HG02938 (cell line): ENCODE results near the gene AKT1S1.
A peak's percentile ranks its signal among the peaks of the same experiment; 100 is the strongest.

Source experiments
- ATAC-seq: cut with Tn5 transposase; IDR thresholded peaks from one replicate; pipeline ENCODE4 v1.9.1; 2021; ENCODE audit warnings: mild to moderate bottlenecking, moderate library complexity; ENCODE audit not compliant: unreplicated experiment

Gene AKT1S1

DNA sequence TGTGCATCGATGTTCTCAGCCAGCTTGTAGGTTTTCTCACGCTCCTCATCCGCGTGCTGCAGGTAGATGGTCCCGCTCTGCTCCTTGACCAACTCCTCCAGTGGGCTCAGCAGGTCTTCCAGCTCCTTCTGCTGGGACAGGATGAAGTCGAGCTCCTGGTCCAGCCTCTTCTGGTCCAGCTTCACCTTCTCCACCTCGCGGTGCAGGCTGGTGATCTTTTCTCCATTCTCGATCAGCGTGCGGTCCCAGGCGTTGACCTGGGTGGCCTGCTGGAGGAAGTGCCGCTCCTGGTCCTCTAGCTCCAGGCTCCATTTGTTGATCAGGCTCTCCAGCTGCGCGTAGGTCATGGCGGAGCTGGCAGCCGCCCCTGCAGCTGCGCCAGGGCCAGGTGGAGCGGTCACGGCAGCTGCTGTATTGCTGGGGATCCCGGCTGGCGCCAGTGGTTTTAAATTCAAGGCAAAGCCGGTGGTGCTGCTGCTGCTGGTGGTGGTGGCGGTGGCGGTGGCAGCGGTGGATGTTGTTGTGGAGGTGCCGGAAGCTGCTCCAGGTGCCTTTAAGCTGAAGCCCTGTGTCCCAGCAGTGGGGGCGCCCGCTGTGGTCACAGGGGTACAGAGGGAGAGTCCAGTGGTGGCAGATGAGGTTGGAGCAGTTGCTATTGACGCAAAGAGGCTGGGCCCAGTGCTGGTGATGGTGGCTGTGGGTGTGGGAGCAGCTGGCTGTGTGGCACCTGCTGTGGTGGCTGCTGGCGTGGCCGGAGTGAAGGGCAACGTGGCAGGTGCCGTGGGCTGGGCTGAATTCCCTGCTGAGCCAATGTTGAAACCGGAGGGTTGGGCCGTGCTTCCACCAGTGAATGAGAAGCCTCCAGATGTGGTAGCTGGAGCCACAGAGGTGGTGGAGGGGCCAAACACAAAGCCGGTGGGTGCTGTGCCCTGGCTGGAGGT lies 31.6 kb upstream of the AKT1S1 start:
- no peak for ATAC-seq

- no peak for ATAC-seq
These were observed 30.7 kb upstream of the AKT1S1 start for GRCh38 chr19:49907745-49908446.

- no peak for ATAC-seq
These were observed 29.9 kb upstream of the AKT1S1 start for GRCh38 chr19:49906879-49907564.

DNA sequence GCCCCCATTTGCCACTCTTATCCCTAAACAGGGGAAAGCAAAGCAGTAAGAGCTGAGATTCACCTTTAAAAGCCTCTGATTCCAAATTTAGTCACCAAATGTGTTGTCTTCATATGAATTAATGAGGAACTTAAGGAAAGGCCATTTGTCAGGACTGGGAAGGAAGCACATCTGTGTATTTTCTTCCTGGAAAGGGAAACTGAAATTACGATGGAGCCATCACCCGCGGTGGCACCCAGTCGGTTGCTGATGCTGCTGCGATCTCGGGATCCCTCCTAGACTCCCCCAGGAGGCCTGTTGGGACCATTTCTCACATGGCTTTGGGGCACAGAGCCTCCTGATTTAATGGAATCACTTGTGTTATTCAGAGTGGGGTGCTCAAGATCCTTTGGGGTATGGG lies 27.0 kb upstream of the AKT1S1 start:
- no peak for ATAC-seq

DNA sequence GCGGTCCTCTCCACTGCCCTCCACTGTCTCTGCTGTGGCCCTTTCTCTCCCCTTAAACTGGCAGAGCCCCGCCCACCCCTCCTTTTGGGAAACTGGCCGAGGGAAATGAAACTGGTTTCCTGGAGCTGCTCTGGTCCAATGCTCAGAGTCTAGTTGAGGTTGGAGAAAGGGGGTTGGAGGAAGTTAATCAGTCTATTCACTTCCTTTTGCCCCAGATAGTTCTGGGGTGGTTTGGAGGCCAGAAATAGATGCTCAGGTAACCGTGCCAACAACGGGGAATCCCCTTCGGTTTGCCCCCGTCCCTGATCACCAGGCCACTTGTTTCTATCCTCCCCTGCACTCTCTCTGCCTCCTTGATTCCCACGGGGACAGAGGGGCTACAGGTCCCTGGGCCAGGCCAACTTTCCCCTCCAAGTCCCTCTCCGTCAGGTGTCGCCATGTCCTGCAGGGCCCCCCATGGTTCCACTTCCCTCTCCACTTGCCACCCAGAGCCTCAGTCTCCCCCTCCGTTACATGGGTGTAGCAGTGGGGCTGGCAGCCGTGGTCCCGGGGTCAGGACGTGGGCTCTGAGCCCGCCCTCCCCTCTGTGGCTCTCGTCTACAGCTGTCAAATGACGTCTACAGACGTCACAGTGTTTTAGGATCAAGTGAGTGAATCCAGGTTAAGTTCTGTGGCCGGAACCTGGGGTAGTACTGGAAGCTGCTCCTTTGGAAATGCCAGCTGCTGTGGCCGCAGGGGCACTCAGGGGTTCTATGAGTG lies 19.9 kb upstream of the AKT1S1 start, which contains the start of gene IL4I1:
IL4I1 (minus strand) TSS at position 25 of the 759 bp plus-strand sequence. CDS start 727 bp downstream, outside the sequence.
- no peak for ATAC-seq

DNA sequence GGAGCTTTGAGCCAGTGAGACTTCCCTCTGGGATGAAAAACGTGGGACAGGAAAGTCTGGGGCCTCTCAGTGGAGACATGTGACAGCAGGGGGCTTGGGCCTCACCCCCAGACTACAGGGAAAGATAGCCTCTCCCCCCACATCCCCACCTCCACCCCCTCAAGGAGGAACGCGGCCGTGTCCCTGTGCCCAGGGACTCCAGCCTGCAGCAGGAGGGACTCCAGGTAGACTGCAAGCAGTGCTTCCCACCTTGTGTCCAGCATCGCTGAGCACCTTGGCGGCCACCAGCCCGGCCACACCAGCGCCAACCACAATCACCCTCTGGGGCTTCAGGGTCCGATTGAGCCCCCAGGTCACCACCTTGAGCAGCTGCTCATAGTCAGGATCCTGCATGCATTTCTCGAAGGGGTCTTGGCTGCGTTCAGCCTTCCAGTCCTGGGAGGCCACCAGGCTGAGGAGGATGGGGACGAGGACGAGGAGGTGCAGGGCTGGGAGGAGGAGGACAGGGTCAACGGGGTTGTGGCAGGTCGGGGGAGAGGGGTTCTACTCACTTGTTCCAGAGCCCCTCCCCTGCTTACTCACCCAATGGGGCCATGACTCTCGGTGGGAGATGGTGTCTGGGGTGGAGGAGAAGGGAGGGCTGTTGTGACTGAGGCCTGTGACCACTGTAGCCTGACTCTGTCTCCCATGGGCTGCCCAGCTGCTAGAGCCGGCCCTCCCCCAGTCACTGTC lies 18.6 kb upstream of the AKT1S1 start:
- ATAC-seq: no peak

DNA sequence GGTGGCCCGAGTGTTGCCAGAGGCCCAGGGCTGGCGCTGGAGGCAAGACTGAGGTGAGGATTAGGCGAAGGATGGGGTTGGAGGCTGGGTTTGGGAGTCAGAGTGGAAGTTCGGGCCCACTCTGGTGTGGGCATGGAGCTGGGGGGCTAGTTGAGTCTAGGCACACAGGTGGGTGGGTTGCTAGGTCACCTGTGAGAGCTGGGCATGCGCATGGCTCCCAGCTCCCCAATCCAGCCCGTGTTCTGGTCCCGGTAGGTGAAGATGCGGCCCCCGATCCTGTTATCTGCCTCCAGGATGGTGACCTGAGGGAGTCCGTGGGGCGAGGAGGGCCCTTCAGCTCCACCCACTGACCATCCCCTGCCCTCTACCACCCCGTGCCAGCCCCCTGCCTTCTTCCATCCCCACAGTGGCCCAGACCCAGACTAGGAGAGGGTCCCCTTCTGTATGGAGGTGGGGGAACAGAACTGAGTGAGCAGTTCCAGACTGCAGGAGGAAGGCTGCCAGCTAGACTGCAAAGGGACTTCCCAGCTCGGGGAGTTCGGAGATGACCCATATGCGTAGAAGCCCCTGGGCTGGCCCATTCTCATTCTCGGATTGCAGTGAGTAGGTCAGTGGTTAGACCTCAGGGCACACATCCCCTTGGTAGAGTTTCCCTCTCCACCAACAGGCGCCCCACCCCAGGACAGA lies 17.9 kb upstream of the AKT1S1 start:
- ATAC-seq: peak; percentile 42

- no peak for ATAC-seq
These were observed 17.0 kb upstream of the AKT1S1 start for GRCh38 chr19:49894011-49894664.

DNA sequence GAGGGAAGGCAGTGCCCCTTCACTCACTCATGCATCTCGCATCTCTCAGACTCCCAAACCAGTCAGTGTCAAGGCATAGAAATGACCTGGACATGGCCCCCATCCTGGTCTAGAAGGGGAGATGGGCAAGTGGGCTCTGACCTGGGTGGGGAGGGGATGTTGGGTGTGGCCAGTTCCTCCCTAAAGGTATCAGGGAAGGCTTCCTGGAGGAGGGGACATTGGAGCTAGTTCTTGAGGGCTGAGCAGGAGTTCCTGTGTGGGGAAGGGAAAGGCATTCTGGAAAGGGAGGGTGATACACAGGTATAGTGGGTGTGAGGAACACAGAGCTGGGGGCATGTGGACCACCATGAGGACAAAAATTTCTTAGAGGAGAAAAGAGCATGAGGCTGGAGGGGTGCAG lies 15.6 kb upstream of the AKT1S1 start:
- ATAC-seq: no peak

DNA sequence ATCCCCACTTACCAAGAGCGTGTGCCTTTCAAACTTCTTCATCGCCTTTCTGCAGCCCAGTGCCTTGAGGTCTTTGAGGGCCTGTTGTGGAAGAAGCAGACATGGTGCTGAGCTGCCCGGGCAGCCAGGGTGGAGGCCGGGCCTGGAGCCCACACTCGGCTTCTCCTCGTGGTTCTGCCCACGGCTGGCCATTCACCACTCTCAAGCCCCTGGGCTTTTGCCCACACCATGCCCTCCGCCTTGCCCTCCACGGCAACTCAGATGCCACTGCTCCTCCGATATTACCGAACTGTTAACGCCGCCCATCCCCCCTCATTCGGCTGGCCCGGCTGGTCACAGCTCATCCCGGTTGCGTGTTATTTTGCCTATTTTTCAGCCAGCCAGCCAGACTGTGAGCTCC lies 14.2 kb upstream of the AKT1S1 start:
- no peak for ATAC-seq

- ATAC-seq: no peak
These were observed 13.5 kb upstream of the AKT1S1 start for GRCh38 chr19:49890349-49891311.

DNA sequence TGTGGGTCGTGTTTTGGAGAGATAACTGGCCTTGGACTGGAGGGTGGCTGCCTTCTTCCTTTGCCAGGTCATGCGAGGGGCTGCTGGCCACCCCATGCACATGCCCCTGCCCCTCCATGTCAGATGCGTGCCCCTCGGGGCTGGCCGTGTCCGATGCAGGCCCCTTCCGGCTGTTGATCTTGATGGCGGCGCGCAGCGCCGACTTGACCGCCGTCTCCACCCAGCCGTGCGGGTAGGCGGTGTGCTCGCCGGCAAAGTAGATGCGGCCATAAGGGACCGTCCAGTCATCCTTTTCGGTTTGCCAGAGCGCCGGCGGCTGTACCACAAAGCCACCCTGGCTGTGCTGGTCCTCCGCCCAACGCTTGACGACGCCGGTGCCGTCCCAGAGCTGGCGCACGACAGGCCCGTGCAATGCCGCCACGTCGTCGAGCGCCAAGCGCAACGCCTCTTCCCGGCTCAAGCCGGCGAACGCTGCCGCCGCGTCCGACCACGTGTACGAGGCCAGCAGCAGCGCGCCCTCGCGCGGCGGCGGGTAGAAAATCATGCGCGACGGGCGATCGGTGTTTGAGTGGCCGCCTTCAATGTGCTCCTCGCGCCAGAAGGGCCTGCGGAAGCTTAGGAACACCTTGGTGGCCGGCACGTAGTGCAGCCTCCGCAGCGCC lies 12.7 kb upstream of the AKT1S1 start:
- ATAC-seq: no peak

DNA sequence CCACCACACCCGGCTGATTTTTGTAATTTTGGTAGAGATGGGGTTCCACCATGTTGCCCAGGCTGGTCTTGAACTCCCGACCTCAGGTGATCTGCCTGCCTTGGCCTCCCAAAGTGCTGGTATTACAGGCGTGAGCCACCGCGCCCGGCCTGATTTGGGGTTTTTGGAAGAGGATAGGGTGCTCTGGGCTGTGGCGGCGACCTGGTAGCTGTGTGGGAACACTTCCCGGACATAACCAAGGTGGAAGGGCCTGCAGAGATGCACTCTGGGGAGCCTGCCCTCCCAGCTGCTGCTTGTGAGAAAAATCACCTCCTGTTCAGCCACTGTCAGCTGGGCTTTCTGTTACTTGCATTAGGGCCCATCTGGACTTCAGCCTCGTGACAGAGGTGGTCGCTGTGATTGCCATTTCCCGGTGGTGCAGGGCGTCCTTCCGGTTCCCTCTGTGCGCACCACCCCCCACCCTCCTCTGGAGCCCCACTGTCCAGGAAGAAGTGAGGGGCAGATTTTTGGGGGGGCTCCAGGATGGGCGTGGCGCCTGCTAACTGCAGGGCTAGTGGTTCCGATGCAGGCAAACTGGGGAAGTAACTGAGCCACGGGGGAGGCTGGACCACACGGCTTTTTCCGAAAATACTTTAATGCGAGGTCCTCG lies 12.0 kb upstream of the AKT1S1 start:
- ATAC-seq: no peak

DNA sequence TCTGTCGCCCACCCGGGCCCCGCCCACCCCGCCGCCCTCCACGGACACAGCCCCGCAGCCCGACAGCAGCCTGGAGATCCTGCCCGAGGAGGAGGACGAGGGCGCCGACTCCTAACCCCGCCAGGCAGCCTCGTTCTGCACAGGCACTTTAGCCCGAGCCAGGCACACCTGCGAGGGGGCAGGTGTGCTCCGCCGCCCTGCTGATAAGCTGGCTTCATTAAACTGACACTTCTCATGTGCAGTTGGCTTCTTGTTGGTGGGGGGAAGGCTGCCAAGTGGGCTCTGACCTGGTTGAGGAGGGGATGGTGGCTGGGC lies 11.3 kb upstream of the AKT1S1 start:
- ATAC-seq: no peak

- no peak for ATAC-seq
These were observed 10.7 kb upstream of the AKT1S1 start for GRCh38 chr19:49887665-49888509.

- ATAC-seq: no peak
These were observed 10.0 kb upstream of the AKT1S1 start for GRCh38 chr19:49887037-49887664.
